Hepatic stellate cell (primary cell): ENCODE data around the gene ERC2.
"Not testable (repeated sequence)": the region's sequence is repeated elsewhere in the genome, so short reads cannot be mapped to it uniquely, and the experiment has no call there.

ENCODE experiments used
- DNase-seq: peaks from one replicate; pipeline ENCODE4 v3.0.0; 2011; ENCODE audit warnings: low spot score

The ERC2 gene

GRCh38 chr3:55880357-55880756 is 587.9 kb downstream of the ERC2 start:
- DNase-seq, result no peak

GRCh38 chr3:55879901-55880331 is 588.4 kb downstream of the ERC2 start:
- no peak for DNase-seq

- DNase-seq, result no peak
Measured at GRCh38 chr3:55877703-55878102, 590.6 kb downstream of the ERC2 start.

DNA sequence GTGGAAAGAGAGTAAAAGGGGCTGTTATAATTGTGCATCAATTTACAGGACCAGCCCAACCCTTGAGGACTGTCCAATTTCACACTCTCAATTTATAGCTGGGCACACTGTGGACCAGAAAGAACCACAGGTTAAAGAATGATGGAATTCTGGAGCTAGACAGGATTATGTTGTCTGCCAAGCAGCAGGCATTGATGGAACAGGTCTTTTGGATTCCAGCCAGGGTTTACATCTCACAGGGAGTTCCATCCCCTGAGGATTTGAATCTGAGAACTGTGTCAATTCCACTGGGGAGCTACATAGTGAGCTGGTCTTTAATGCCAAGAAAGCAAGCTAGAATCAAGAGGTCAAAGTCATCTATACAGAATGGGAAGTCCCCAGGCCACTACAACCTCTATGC is 591.7 kb downstream of the ERC2 start:
- DNase-seq, result no peak

GRCh38 chr3:55875113-55875512 is 593.2 kb downstream of the ERC2 start:
- no peak for DNase-seq

GRCh38 chr3:55873523-55874254 is 594.6 kb downstream of the ERC2 start:
- no peak for DNase-seq

- no peak for DNase-seq
Measured at GRCh38 chr3:55870594-55870993, 597.7 kb downstream of the ERC2 start.

GRCh38 chr3:55868347-55868746 is 599.9 kb downstream of the ERC2 start:
- DNase-seq, result no peak

DNA sequence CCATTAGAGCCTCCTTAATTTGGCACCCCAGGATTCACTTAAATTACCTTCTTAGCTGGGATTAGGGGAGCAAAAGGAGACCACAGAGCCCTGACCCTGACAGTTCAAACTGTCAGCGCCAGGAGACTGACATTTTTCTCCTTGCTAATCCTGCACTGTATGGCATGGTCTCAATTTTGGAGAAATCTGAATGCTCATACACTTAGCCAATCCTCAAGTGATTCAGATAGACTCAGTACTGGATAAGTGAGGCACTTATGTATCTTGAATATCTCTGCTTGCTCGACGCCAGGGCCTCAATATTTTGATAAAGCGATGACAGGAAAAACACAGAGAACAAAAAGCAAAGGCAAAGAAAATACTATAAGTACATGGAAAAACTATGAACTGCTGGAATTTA is 605.2 kb downstream of the ERC2 start:
- no peak for DNase-seq

DNA sequence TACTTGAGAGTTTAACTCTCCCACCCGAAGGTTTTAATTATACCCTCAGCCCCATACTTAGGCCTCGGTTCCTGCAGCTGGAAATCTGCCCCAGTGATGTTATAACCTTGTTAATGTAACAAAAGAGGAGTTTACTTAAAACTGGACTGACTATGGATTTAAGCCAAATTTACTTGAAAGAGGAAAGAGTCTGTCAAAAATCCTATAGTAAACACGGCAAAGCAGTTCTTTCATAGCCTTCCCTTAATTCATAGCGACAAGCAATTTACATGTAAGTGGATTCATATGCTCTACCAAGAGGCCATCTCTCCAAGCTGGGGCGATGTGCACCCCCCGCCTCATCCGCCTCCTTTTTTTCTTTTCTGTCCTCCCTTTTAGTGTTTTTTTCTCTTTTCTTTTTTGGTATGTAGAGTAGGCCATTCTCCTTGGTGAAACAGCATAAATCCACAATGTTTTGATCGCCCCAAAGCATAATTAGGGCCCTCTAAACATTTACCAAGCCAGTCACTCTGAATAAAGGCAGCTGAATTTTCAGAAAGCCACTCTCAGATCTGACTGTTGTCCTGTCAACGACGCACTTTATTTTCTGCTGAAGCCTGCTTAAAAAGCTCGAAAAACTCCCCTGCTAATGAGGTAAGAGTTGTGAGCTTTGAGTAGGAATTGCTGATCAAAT is 608.1 kb downstream of the ERC2 start:
- DNase-seq, result no peak

DNA sequence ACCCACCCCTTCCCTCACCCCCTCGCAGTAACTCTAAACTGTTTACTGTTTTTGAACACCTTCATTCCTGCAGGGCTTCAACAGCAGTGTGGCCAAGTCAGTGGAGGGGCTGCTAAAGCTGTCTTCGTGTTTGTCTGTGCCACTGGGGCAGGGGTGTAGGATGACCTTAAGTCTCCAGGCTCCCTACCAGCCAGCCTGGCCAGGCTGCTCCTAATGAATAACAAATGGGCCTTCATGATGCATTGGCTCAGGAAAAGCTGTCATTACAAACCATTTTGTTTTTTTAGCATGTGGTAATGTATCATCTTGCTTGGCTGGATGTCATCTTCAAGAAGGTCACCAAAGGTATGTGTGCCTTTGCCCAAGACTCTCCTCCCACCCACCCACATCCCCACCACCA is 609.0 kb downstream of the ERC2 start:
- DNase-seq, result no peak

DNA sequence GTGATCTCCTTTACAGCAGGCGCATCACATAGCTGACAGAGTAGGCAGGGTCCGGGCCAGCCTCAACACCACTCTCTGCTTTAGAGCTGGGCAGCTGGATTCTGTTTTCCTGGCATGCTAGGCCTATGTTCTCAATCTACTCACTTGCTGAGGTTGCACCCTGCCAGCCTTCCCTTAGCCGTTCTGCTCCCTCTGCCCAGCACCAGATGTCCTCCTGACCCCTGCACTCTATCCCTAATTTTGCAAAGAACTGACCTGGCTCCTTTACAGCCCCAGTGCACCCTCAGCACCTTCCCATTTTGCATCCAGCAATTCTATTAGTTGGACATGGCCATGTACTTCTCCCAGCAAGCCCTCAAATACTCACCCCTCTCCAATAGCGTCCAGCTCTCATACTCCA is 609.5 kb downstream of the ERC2 start:
- no peak for DNase-seq

- DNase-seq, result no peak
Measured at GRCh38 chr3:55858302-55858701, 610.0 kb downstream of the ERC2 start.

DNA sequence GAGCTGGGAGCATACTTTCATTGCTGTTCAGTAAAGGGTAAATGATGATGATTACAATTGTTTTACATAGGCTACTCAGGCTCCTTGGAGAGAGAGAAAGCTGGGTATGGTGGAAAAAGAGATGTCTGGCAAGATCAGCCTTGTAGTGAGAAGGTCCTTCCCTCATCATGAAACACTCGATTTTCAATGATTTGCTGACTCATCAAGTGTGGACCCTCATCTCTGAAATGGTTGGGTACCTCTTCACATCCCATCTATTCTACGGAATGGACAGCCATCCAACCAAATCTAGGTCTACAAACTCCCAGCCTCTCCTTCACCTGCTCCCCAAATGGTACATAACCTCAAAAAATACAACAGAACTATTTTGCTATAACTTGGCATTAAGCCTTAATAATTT is 610.6 kb downstream of the ERC2 start:
- DNase-seq, result no peak

DNA sequence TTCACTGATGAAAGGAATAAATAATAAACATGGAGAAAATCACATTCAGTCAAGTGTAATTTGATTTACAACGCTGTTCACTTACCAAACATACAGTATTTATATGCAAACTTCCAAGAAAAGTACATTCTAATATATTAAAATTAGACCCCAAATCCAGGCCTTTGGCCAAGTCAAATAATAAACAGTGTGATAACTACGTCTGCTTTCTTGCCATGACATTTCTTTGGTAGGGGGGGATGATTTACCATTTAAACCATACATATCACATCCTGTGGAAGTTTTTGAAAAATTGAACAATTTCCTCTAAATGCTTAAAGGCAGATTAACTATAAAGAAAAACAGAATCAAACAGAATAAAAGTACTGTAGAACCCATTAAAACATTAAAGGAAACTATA is 613.0 kb downstream of the ERC2 start:
- no peak for DNase-seq

- DNase-seq, result no peak
Measured at GRCh38 chr3:55854494-55854893, 613.8 kb downstream of the ERC2 start.

- no peak for DNase-seq
Measured at GRCh38 chr3:55852326-55852725, 615.9 kb downstream of the ERC2 start.

GRCh38 chr3:55842204-55842603 is 626.1 kb downstream of the ERC2 start:
- no peak for DNase-seq

GRCh38 chr3:55831876-55832275 is 636.4 kb downstream of the ERC2 start:
- DNase-seq, result not testable (repeated sequence)

DNA sequence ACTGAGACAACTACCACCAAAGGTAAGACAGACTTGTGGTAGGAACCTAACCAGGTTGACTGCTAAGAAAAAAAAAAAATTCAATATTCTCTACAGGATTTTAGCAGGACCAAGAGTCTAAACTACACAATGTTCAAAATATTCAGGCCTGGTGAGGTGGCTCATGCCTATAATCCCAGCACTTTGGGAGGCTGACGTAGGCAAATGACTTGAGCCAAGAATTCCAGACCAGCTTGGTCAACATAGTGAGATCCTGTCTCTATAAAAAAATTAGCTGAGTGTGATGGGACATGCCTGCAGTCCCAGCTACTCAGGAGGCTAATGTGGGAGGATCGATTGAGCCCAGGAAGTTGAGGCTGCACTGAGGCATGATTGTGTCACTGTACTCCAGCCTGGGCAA is 639.6 kb downstream of the ERC2 start:
- DNase-seq, result no peak

DNA sequence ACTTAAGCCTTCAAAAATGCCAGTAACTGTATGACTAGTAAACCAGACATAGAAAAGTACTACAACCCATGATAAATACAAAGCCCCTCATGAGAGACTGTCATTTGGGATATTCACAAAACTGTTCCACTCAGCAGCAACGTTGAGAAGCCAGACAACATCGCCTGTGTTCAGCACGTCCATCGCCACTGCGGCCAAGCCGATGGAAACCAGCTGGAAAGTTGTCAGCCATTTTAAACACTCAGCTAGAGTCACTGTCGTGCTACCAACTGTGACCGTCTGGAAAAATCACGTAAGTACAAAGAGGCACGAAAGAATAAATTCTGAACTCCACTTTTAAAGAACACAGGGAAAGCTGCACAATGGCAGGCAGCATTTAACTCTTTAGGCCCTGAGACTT is 640.5 kb downstream of the ERC2 start:
- no peak for DNase-seq

DNA sequence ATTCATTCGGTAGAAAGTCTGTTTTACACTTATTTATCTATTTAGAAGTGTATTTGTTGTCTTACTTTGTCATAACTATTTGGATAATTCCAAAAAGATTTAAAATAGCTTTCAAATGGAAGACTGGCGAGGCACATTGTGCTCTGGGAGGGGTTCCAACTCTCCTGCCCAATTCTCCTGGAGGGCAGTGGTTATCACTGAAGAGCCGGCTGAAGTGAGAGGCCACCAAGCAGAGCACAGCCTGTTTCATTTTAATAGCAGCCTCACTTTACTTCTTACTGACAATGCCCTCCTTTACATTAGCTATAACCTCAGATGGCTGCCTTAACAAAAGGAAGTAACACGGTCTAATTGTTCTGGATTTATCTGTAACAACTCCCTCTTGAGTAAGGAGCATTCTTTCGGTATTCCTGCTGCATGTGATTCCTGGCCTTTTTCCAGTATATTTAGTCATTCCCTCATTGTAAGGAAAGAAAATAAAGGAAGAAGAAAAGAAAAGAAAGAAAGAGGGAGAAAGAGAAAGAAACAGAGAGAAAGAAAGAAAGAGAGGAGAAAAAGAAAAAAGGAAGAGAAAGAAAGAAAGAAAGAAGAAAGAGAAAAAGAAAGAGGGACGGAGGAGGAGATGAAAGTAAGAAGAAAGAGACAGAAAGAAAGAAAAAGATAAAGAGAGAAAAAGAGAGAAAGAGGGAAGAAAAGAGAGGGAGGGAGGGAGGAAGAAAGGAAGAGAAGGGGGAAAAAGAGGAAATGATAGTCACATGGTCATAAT is 641.4 kb downstream of the ERC2 start:
- no peak for DNase-seq

DNA sequence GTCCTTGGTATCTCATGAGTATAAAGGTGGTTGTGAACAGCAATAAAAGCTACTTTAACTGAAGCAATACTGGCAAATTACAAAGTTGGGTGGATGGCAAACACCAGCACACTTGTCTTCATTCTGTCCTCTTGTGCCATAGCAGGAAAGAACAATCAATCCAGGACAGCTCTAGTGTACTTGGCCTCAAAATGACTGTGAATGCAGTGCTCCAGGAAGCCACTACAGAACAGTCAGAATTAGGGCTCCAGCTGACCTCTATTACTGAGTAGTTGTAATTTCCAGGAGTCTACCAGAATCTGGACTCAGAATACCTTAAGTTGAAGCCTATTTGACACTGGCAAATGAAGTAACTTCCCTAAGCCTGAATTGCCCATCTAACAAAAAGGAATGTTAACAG is 642.2 kb downstream of the ERC2 start:
- DNase-seq, result no peak
